Measurements from ENCODE around the gene DKKL1. TPM values are rescaled to one million over a fixed set of nuclear protein-coding genes. Genes with fewer than 3 reads are reported as not detected.

DKKL1 gene
- total RNA-seq, 1 experiment from 2014 or later = 0.21 TPM

DNA sequence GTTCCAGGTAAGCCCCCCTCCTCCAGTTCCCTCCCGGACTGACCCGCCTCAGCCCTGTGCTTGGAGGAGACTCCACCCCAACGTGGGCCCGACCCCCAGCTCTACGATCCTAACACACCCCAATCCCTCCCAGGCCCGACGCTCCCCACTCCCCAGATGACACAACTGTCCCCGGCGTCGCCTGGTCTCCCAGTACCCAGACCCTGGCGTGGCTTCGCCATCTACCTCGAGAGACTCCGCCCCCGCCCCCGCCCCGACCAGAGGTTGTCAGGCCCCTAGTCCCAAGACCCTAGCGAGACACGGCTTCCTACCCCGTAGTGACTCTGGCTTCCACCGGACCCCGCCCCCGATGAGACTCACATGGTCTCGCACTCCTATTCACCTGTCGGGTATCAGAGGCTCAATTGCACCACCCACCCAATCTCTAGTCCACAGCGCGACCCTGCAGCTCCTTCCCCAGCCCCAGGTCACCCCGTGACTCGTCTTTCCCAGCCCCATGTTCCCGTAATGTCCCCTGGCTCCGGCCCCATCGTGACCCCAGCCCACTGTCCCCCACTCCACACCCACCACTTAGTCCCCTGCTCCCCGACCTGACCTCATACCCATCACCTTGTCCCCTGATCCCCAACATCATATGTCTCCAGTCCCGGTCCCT is 25.5 kb upstream of the DKKL1 start:
- DNase-seq (ENCODE audit: low spot score) = no peak

- no peak for DNase-seq (ENCODE audit: low spot score)
Observed at GRCh38 chr19:49338691-49339300, 24.9 kb upstream of the DKKL1 start.

GRCh38 chr19:49339301-49340068 is 24.2 kb upstream of the DKKL1 start:
- no peak for DNase-seq (ENCODE audit: low spot score)

DNA sequence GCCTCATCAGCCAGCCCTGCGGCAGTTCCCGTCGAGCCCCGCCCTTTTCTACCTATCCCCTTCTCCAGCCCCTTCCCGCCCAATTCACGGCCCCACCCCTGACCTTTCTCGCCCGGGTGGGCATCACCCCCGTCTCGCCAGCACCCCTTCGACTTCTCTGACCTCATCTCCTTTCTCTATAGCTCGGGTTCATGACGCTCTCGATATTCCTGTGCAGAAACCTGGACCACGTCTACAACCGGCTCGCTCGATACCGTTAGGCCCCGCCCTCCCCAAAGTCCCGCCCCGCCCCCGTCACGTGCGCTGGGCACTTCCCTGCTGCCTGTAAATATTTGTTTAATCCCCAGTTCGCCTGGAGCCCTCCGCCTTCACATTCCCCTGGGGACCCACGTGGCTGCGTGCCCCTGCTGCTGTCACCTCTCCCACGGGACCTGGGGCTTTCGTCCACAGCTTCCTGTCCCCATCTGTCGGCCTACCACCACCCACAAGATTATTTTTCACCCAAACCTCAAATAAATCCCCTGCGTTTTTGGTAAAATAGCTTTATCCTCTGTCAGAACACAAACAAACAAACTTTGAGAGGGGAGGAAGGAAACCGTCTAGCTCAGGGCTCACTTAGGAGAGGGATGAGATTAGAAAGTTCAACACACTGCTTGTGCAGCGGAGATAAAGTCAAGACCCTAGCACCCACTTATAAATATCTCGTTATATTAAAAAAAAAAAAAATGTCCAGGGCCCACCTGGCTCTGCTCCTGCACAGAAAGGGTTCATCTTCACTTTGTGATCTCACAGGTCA is 23.4 kb upstream of the DKKL1 start:
- DNase-seq (ENCODE audit: low spot score) = no peak

GRCh38 chr19:49340865-49341718 is 22.6 kb upstream of the DKKL1 start:
- no peak for DNase-seq (ENCODE audit: low spot score)

DNA sequence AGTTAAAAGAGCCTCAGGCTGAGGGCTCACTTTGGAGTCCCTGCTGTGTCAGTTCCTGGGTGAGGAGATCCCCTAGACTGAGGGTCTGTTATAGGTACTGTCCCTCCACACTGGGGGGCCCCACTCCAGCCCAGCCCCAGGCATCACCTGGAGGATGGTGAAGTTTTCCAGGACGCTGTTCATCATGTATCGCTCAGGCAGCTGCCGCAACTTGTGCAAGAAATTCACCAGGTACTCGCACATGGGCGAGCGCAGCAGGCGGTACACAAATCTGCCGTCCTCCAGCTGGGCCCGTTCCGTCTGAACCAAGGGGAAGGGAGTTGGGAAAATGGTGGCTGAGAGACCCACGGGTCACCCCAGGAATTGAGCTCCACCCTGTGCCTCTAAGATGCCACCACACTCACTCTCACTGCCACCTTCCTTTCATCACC is 21.4 kb upstream of the DKKL1 start:
- no peak for DNase-seq (ENCODE audit: low spot score)

- DNase-seq (ENCODE audit: low spot score) = no peak
Observed at GRCh38 chr19:49343123-49343522, 20.6 kb upstream of the DKKL1 start.

DNA sequence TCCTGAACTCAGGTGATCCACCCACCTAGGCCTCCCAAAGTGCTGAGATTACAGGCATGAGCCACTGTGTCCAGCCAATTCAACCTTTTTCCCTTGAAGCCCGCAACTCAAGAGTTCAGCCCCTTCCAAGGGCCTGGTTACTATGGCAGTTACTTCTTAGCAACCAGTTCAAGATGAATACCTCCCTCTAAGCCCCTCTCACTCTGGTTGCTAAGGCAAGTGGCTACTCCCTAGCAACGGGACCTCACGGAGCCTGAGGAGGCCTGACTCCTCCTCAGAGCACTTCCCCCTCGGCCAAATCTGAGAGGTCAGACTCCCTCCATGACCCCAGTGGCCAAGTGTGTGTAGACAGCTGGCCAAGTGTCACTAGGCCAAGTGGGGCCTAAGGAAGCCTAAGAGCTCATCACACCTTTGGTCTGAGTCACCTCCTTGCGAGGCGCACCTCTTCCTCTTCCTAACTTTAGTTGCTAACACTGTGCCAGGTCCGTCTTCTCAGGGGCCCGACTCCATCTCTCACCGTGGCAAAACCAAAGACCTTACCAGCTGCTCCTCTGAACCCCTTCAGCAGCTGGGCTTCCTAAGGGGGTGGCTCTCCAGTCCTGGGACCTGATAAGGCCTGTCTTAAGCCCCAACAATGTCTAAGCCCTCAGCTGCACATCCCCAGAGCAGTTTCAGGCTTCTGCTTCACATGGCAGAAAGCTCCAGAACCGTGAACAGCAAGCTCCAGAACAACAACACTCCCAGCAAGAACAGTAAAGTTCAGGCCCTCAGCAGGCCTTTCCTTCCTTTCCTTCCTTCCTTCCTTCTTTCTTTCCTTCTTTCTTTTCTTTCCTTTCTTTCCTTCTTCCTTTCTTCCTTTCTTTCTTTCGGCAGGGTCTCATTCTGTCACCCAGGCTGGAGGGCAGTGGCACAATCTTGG is 18.9 kb upstream of the DKKL1 start:
- no peak for DNase-seq (ENCODE audit: low spot score)

- no peak for DNase-seq (ENCODE audit: low spot score)
Observed at GRCh38 chr19:49347191-49347590, 16.5 kb upstream of the DKKL1 start.

- peak; percentile 37 for DNase-seq (ENCODE audit: low spot score)
Observed at GRCh38 chr19:49347835-49348234, 15.8 kb upstream of the DKKL1 start.

GRCh38 chr19:49348305-49349189 is 15.1 kb upstream of the DKKL1 start:
- DNase-seq (ENCODE audit: low spot score) = no peak

DNA sequence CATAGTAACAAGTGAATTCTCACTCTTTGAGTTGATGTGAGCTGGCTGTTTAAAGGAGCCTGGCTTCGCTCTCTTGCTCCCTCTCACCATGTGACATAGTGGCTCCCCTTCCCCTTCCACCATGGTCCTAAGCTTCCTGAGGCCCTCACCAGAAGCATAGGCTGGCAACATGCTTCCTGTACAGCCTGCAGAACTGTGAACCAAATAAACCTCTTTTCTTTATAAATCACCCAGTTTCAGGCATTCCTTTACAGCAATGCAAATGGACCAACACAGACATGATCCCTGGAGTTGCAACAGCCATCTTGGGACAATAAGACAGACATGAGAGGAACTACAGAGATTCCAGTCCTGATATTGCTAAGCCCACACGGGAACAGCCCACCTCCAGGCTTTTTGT is 14.1 kb upstream of the DKKL1 start:
- no peak for DNase-seq (ENCODE audit: low spot score)

- no peak for DNase-seq (ENCODE audit: low spot score)
Observed at GRCh38 chr19:49355909-49356353, 7.7 kb upstream of the DKKL1 start.

- no peak for DNase-seq (ENCODE audit: low spot score)
Observed at GRCh38 chr19:49356382-49356781, 7.3 kb upstream of the DKKL1 start.

DNA sequence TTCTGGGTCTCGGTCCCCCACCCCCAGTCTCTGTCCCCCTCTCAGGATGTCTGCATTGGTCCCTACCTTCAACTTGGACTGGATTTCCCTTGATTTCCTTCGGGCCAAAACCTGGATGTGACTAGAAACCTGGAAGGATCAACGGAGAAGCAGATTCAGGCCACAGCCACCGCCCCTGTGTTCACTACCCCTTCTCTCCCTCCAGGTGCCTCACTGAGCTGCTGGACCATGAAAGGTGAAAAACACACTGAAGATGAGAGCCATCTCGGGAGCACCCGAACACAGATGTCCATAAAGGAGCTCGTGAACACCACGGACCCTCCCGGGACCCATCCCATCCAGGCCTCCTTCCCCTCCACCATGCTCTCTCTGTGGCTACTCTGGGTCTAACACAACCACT is 6.5 kb upstream of the DKKL1 start:
- no peak for DNase-seq (ENCODE audit: low spot score)

DNA sequence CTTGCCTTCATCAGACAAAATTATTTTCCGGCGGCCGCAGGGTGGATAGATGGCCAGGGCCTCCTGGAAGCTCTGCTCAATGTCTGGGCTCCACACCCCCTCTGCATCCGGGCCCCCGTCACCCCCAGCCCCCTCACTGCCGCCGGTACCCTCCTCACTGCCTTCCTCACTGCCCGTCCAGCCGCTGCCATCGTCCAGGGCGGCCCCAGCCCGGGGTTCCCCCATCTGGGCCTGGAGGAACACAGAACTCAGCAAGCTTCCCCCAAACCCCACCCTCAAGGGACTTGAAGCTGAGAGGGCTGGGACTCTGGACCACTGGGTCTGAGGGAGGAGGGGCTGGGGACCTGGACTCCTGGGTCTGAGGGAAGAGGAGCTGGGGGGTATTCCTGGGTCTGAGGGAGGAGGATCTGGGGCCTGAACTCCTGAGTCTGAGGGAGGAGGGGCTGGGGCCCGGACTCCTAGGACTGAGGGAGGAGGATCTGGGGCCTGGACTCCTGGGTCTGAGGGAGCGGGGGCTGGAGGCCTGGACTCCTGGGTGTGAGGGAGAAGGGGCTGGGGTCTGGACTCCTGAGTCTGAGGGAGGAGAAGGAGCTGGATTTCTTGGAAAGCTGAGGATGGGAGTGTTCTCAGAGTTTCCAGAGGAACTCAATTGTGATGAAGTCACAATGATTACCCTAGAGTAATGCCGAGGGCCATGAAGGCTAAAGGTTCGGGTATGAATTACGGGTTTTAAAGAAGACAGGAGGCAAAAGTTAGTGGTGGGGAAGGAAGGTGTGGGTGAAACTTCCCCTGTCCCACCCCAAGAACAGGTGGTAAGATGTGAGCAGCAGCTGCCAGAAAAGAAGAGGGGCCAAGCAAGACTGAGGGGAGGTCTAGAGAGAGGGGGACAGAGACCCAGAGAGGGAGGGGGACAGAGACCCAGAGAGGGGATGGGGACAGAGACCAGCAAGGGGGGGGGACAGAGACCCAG is 3.5 kb upstream of the DKKL1 start:
- no peak for DNase-seq (ENCODE audit: low spot score)

GRCh38 chr19:49361438-49362047 is 2.1 kb upstream of the DKKL1 start:
- peak; percentile 48 for DNase-seq (ENCODE audit: low spot score)

All from A172 (cell line).